Measurements from ENCODE around the gene PPP2R5E.

The PPP2R5E gene

GRCh38 chr14:63326840-63327239 lies 216.3 kb downstream of the PPP2R5E start:
- no peak overlapping the region for H3K4me3 ChIP-seq (ENCODE audit: low read depth, low read length)
- DNase-seq (ENCODE audit: low read depth): no peak

DNA sequence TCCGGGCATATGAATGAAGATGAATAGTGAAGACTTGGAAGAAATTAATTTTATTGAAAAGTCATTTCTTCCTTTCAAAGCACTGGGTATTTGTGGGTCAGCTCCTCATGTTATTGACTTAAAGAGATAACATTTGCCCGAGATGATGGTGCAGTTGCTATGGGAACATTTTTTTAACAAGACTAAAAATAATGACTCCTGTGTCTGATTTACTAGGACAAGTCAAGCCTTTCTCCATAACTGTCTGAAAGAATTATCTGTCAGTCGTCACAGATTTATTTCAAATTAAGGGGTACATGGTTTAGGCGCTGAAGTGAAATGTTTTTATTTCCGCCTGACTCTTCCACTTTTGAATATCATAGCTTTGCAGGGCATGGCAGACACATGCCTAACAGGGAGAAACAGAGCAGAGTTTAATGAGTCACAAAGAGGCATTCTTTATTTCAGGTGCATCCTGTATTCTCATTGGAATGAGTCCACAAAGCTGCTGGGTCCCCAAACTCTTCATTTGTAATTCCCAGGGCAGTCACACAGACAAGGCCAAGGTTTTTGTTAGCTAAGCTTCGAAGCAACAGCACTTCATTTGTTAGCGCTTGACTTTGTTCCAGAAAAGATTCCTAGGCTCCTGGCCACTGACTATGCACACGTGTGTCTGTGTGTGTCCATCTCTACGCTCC lies 220.1 kb downstream of the PPP2R5E start:
- no peak for DNase-seq (ENCODE audit: low read depth)
- H3K4me3 ChIP-seq (ENCODE audit: low read depth, low read length): no peak overlapping the region

DNA sequence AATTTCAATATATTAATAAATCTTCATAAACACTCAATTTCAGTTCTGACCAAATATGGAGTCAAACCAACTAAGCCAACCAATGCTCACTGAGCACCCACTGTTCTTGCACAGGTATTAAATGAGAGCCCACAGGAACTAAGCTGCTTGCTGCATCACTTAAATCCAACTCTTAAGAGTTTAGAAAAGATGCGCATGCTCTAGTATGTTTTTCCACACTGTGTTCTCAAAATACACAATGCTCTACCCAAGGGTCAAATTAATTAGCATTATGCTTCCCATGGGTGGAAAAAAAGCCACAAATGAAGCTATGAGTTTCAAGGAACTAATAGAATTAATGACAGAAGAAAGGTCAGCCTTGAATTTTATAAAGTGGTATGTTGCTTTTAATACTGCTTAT lies 220.7 kb downstream of the PPP2R5E start:
- DNase-seq (ENCODE audit: low read depth): no peak
- H3K4me3 ChIP-seq (ENCODE audit: low read depth, low read length): no peak overlapping the region

Data from skeletal muscle cell (primary cell).